Fibroblast of the conjunctiva (primary cell): ENCODE measurements around the gene PDZD8.
"Not testable (repeated sequence)": the region's sequence is repeated elsewhere in the genome, so short reads cannot be mapped to it uniquely, and the experiment has no call there.

Experiments used
- DNase-seq: peaks from one replicate; pipeline ENCODE4 v3.0.0-alpha.2; 2010; ENCODE audit warnings: low read depth

The PDZD8 gene

GRCh38 chr10:117294039-117294645, 81.1 kb downstream of the PDZD8 start:
- DNase-seq: no peak

GRCh38 chr10:117290872-117291271, 84.4 kb downstream of the PDZD8 start:
- DNase-seq: not testable (repeated sequence)

GRCh38 chr10:117284716-117285494, 90.3 kb downstream of the PDZD8 start:
- DNase-seq: no peak

GRCh38 chr10:117277675-117278074, 97.6 kb downstream of the PDZD8 start:
- DNase-seq: no peak

GRCh38 chr10:117275121-117275520, 100.1 kb downstream of the PDZD8 start:
- DNase-seq: no peak

- no peak for DNase-seq
Measured at GRCh38 chr10:117274509-117274908, 100.7 kb downstream of the PDZD8 start.

- DNase-seq: no peak
Measured at GRCh38 chr10:117273980-117274379, 101.3 kb downstream of the PDZD8 start.

GRCh38 chr10:117272195-117273076, 102.8 kb downstream of the PDZD8 start:
- DNase-seq: no peak

GRCh38 chr10:117271427-117271826, 103.8 kb downstream of the PDZD8 start:
- no peak for DNase-seq

GRCh38 chr10:117268907-117269306, 106.3 kb downstream of the PDZD8 start:
- DNase-seq: no peak

GRCh38 chr10:117268258-117268657, 107.0 kb downstream of the PDZD8 start:
- no peak for DNase-seq

- no peak for DNase-seq
Measured at GRCh38 chr10:117266812-117267211, 108.4 kb downstream of the PDZD8 start.

- no peak for DNase-seq
Measured at GRCh38 chr10:117266400-117266799, 108.8 kb downstream of the PDZD8 start.

- DNase-seq: no peak
Measured at GRCh38 chr10:117264782-117265181, 110.5 kb downstream of the PDZD8 start.

GRCh38 chr10:117262903-117263293, 112.3 kb downstream of the PDZD8 start:
- DNase-seq: no peak

GRCh38 chr10:117262291-117262902, 112.8 kb downstream of the PDZD8 start:
- no peak for DNase-seq

GRCh38 chr10:117261501-117261900, 113.7 kb downstream of the PDZD8 start:
- DNase-seq: no peak

GRCh38 chr10:117260084-117260483, 115.2 kb downstream of the PDZD8 start:
- no peak for DNase-seq

- no peak for DNase-seq
Measured at GRCh38 chr10:117259279-117259678, 116.0 kb downstream of the PDZD8 start.

- DNase-seq: no peak
Measured at GRCh38 chr10:117257721-117258120, 117.5 kb downstream of the PDZD8 start.

GRCh38 chr10:117256910-117257309, 118.3 kb downstream of the PDZD8 start:
- no peak for DNase-seq

- DNase-seq: no peak
Measured at GRCh38 chr10:117255835-117256460, 119.3 kb downstream of the PDZD8 start.
